Hepatocyte (in vitro differentiated cells): Measurements from ENCODE around the gene SLC38A9. TPM values are rescaled to one million over a fixed set of nuclear protein-coding genes. Genes with fewer than 3 reads are reported as not detected.

Source experiments
- DNase-seq: peaks from one replicate; pipeline ENCODE4 v3.0.0-alpha.2; 2016; ENCODE audit warnings: low spot score
- H2AFZ ChIP-seq: fragments of 200-600 bp; sonication (generic); 2 replicates; pipeline ENCODE4 v1.6.0; 2016; ENCODE audit warnings: antibody characterized with exemption, mild to moderate bottlenecking
- H3K27ac ChIP-seq: fragments of 200-600 bp; sonication (generic); 2 replicates; pipeline ENCODE4 v1.5.1; 2016; ENCODE audit warnings: mild to moderate bottlenecking
- H3K27me3 ChIP-seq: fragments of 200-600 bp; sonication (generic); 2 replicates; pipeline ENCODE4 v1.6.1; 2016
- H3K36me3 ChIP-seq: fragments of 200-600 bp; sonication (generic); replicated peaks from 2 replicates; pipeline ENCODE4 v1.5.1; 2016; ENCODE audit warnings: low read depth; ENCODE audit not compliant: insufficient read depth
- H3K4me1 ChIP-seq: fragments of 200-600 bp; sonication (generic); 2 replicates; pipeline ENCODE4 v1.5.1; 2016; ENCODE audit warnings: mild to moderate bottlenecking, moderate library complexity; ENCODE audit not compliant: insufficient read depth
- H3K4me2 ChIP-seq: fragments of 200-600 bp; sonication (generic); 2 replicates; pipeline ENCODE4 v1.6.0; 2016
- H3K4me3 ChIP-seq: fragments of 200-600 bp; sonication (generic); 2 replicates; pipeline ENCODE4 v1.5.1; 2016; ENCODE audit warnings: mild to moderate bottlenecking
- H3K79me2 ChIP-seq: fragments of 200-600 bp; sonication (generic); 2 replicates; pipeline ENCODE4 v1.6.0; 2017; ENCODE audit warnings: mild to moderate bottlenecking
- H3K9me2 ChIP-seq: fragments of 200-600 bp; sonication (generic); replicated peaks from 2 replicates; pipeline ENCODE4 v1.6.0; 2017; ENCODE audit warnings: mild to moderate bottlenecking; ENCODE audit not compliant: insufficient read depth
- H3K9me3 ChIP-seq: fragments of 200-600 bp; sonication (generic); 2 replicates; pipeline ENCODE4 v1.5.1; 2016; ENCODE audit warnings: low read depth, mild to moderate bottlenecking
- H4K20me1 ChIP-seq: fragments of 200-600 bp; sonication (generic); 2 replicates; pipeline ENCODE4 v1.6.0; 2016; ENCODE audit warnings: mild to moderate bottlenecking; ENCODE audit not compliant: insufficient read depth, poor library complexity, severe bottlenecking
- EZH2 ChIP-seq: fragments of 200-600 bp; sonication (generic); IDR thresholded peaks from 2 replicates; pipeline ENCODE4 v1.6.1; 2016; ENCODE audit warnings: antibody characterized with exemption, mild to moderate bottlenecking, borderline replicate concordance
- EZH2phosphoT487 ChIP-seq: fragments of 200-600 bp; sonication (generic); IDR thresholded peaks from one replicate; pipeline ENCODE4 v1.6.1; 2018; ENCODE audit warnings: antibody characterized with exemption, mild to moderate bottlenecking, low read depth, moderate library complexity; ENCODE audit not compliant: unreplicated experiment, severe bottlenecking
- WGBS: methylation state at CpG from one replicate; pipeline ENCODE4 v1.1.6; 2016; ENCODE audit warnings: low lambda C conversion rate; ENCODE audit errors: missing lambda C conversion rate; 5-methylcytosine and 5-hydroxymethylcytosine counted together
- polyA plus RNA-seq: library from polyadenylated mRNA; unstranded; fragments of >200 nt; fragmentation: Nextera tagmentation; extraction: Ambion mirVana; gene quantifications from 2 replicates; pipeline ENCODE4 v1.2.1, GENCODE V29; 2016
- total RNA-seq: library from RNA; depleted of rRNA; stranded (reverse); fragments of >200 nt; gene quantifications from 2 replicates; pipeline ENCODE4 v1.2.3, GENCODE V29; 2014
- TF ChIP-seq, protein P1 (sequence below): fragments of 200-600 bp; sonication (generic); IDR thresholded peaks from 2 replicates; pipeline ENCODE4 v1.5.1; 2016; ENCODE audit warnings: antibody characterized with exemption, mild to moderate bottlenecking; ENCODE audit not compliant: poor library complexity

Gene SLC38A9
- total and polyA plus RNA-seq, 2 experiments from 2014 or later, result 28.1 to 37.8 TPM

DNA sequence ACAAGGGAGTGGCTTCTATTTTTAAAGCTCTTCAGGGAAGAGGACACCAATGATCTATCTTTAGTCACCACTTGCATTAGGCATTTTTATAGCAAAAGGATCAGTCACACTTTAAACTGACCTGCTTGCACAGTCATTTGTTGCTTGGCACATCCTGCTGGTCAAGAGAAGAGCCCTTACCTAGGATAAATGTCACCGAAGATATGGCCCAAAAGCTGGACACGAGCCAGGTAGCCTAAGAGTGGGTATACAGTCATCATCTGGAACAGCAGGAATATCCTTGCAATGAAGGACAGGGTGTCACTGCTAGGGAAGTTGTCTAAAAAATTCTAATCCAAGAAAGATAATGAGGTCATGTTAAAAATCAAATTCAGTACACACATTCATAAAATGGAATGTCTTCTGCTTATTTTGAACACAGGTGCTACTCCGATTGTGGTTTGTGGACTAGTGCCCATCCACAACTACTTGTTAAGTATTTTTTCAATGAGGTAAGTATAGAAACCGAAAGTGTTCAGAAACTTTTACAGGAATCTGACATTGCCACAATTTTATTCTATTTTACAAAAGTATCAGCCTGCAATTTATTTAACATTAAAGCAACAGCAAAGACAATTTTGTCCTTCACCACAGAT, 78.4 kb downstream of the SLC38A9 start:
- 89% methylated on average over 4 of the region's 4 CpGs for WGBS
- no peak for TF ChIP-seq EZH2
- TF ChIP-seq, protein P1, sequence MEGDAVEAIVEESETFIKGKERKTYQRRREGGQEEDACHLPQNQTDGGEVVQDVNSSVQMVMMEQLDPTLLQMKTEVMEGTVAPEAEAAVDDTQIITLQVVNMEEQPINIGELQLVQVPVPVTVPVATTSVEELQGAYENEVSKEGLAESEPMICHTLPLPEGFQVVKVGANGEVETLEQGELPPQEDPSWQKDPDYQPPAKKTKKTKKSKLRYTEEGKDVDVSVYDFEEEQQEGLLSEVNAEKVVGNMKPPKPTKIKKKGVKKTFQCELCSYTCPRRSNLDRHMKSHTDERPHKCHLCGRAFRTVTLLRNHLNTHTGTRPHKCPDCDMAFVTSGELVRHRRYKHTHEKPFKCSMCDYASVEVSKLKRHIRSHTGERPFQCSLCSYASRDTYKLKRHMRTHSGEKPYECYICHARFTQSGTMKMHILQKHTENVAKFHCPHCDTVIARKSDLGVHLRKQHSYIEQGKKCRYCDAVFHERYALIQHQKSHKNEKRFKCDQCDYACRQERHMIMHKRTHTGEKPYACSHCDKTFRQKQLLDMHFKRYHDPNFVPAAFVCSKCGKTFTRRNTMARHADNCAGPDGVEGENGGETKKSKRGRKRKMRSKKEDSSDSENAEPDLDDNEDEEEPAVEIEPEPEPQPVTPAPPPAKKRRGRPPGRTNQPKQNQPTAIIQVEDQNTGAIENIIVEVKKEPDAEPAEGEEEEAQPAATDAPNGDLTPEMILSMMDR, result no peak
- TF ChIP-seq EZH2phosphoT487, result no peak
- Histone ChIP-seq H3K4me3 (no peak overlapping the region), H3K4me2 (no peak overlapping the region), H3K79me2 (no peaks in the 10 kb centered on the region), H3K27ac (no peak overlapping the region), H3K4me1 (peaks cover 35% of the 10 kb centered on the region), H3K27me3 (no peaks in the 10 kb centered on the region), H3K9me2 (no peaks in the 10 kb centered on the region), H4K20me1 (no peaks in the 10 kb centered on the region), H3K36me3 (no peaks in the 10 kb centered on the region), H2AFZ (no peak overlapping the region), H3K9me3 (no peaks in the 10 kb centered on the region)
- no peak for DNase-seq

DNA sequence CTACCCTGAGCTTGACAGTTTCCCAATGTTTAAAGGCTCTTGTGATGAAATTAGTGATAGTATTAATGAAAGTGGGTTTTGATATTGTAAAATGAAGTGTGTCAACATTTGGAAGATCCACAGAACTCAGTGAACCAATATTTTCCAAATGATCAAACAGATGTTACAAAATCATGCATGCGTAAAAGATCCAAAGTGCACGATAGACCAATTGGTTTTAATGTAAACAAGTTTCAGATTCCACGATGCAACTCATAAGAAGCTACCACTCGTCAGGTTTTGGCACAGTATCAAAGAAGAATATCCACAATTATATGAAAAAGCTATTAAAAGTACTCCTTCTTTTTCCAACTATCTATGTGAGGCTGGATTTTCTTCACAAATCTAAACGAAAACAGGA, 82.3 kb downstream of the SLC38A9 start:
- no peak for DNase-seq
- no peak overlapping the region for H3K4me3 ChIP-seq
- no peak overlapping the region for H2AFZ ChIP-seq
- H3K9me2 ChIP-seq, result no peaks in the 10 kb centered on the region
- TF ChIP-seq, protein P1, result no peak
- no peak for TF ChIP-seq EZH2
- TF ChIP-seq EZH2phosphoT487, result no peak
- H3K36me3 ChIP-seq, result no peaks in the 10 kb centered on the region
- H3K4me1 ChIP-seq, result peaks cover 26% of the 10 kb centered on the region
- no peaks in the 10 kb centered on the region for H3K9me3 ChIP-seq
- H3K27me3 ChIP-seq, result no peaks in the 10 kb centered on the region
- H3K27ac ChIP-seq, result no peak overlapping the region
- H3K4me2 ChIP-seq, result no peak overlapping the region
- no peaks in the 10 kb centered on the region for H3K79me2 ChIP-seq
- no peaks in the 10 kb centered on the region for H4K20me1 ChIP-seq
- 65% methylated on average over 5 of the region's 5 CpGs for WGBS

- Histone ChIP-seq H3K27ac (no peak overlapping the region), H3K79me2 (no peaks in the 10 kb centered on the region)
- WGBS, result 49% methylated on average over 3 of the region's 3 CpGs
Observed at GRCh38 chr5:55626790-55627189, 85.3 kb downstream of the SLC38A9 start.

More at GRCh38 chr5:55626790-55627189, 85.3 kb downstream of the SLC38A9 start:
- H3K9me2 ChIP-seq, result no peaks in the 10 kb centered on the region
- TF ChIP-seq, protein P1, result no peak
- TF ChIP-seq EZH2 (no peak), EZH2phosphoT487 (no peak)
- no peaks in the 10 kb centered on the region for H4K20me1 ChIP-seq
- no peak for DNase-seq
- no peak overlapping the region for H2AFZ ChIP-seq
- H3K36me3 ChIP-seq, result no peaks in the 10 kb centered on the region
- peaks cover 20% of the 10 kb centered on the region for H3K4me1 ChIP-seq
- H3K27me3 ChIP-seq, result no peaks in the 10 kb centered on the region
- H3K4me2 ChIP-seq, result no peak overlapping the region
- no peak overlapping the region for H3K4me3 ChIP-seq
- no peaks in the 10 kb centered on the region for H3K9me3 ChIP-seq
